Lung microvascular endothelial cell (primary cell): ENCODE data around the gene SDS. TPM values are rescaled to one million over a fixed set of nuclear protein-coding genes. Genes with fewer than 3 reads are reported as not detected.

Experiments used
- DNase-seq, 2 donors: peaks; one replicate each; pipeline versions ENCODE4 v3.0.0 to v3.0.0-alpha.2; 2010; ENCODE audit warnings: low read depth in 2 of 2
- total RNA-seq: library from RNA; depleted of rRNA; stranded (reverse); fragments of >200 nt; gene quantifications from 2 replicates; pipeline ENCODE4 v1.2.1, GENCODE V29; 2014

The SDS gene
- total RNA-seq, 1 donor from 2014 or later = not detected

DNA sequence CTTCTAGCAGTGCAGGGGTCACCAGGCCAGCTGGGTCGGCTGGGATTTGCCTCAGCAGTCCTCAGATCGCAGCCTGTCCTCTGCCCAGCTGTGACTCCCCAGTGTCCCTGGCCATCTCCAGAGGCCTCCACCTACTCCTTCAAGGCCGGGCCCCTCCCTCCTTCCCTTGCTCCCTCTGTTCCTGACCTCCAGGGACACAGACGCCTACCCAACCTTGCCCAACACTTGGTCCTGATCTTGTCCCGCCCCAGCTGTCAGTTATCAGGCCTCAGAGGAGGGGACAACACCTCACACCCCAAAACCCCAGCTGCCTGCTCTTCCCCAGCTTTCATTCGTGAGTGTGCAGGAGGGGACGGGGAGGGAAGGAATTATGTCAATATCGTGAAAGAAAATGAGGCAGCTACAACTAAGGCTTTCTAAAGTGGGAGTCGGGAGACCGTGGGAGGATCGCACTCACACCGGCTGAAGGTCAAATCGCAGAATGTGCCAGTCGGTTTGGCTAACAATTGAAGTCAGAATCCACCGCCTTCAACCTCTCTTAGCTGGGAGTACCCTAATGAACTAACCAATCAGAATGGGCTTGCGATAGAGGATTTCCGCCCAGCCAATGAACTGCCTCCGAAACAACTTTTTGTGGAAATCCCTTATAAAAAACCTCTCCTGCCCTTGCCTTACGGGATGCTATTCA lies 54.7 kb downstream of the SDS start:
- no peak for DNase-seq

DNA sequence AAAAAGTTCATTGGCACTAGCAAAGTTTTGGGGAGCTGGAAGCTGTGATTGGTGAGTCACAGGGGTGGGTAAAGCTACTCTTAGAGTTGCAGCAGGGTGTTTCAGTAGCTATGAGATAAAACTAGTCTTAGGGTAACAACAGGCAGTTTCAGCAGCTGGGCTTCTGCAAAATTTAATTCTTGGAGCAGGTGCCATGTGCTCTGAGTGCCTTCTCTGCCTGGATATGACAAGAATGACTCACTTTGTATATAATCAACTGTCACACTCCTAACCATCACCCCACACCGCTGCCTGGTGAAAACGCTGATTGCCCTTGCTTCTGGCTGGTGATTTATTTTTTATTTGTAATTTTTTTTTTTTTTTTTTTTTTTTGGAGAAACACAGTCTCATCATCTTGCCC lies 55.8 kb downstream of the SDS start:
- no peak for DNase-seq

- no peak for DNase-seq
Observed at GRCh38 chr12:113347107-113347506, 56.6 kb downstream of the SDS start.

- DNase-seq = no peak
Observed at GRCh38 chr12:113346353-113346752, 57.3 kb downstream of the SDS start.

DNA sequence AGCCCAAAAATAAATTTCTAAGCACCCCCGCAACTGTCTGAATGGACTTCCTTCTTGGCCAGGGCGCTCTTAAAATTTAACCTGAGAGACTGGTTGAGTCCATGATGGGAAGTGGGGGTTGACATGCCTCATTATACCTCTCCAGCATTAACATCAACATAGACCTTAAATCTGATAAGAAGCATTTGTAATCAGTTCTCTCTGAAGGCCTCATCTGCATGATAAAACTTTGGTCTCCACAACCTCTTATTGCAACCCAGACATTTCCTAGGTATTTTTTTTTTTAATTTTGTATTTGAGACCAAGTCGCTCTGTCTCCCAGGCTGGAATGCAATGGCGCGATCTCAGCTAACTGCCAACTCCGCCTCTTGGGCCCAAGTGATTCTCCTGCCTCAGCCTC lies 58.4 kb downstream of the SDS start:
- DNase-seq = no peak

Other genes starting within 250 kb of the SDS start
- gene DDX54, start 218.4 kb downstream of the SDS start, total RNA-seq = 30.2 and 31.4 TPM in 2 replicates
- 13.1 and 15.9 TPM in 2 replicates for gene RITA1, start 218.2 kb downstream of the SDS start, total RNA-seq
- gene TPCN1, start 182.4 kb downstream of the SDS start, total RNA-seq = 3.8 and 4.6 TPM in 2 replicates
- gene SLC8B1, start 68.8 kb downstream of the SDS start, total RNA-seq = 11.3 and 17.9 TPM in 2 replicates
- gene PLBD2, start 45.3 kb downstream of the SDS start, total RNA-seq = 9.9 and 13.7 TPM in 2 replicates
- gene SDSL, start 18.5 kb upstream of the SDS start, total RNA-seq = 3.9 and 4.2 TPM in 2 replicates
- gene LHX5, start 68.0 kb upstream of the SDS start, total RNA-seq = not detected in 2 replicates